GM12878 (cell line): ENCODE measurements around the gene SELENOH. TPM values are rescaled to one million over a fixed set of nuclear protein-coding genes. Genes with fewer than 3 reads are reported as not detected.

Source experiments
- ATAC-seq: fragments of 200-7000 bp; cut with Tn5 transposase; 3 replicates; pipeline ENCODE4 v1.9.1; 2020; ENCODE audit warnings: mild to moderate bottlenecking, moderate library complexity
- BruUV-seq: library from RNA; stranded (reverse); fragments of 400-500 nt; replicated peaks from 2 replicates; lab custom pipeline; 2021; lab: Mats Ljungman, UMichigan
- CTCF ChIA-PET: fragments of 300-600 bp; sonication (Branson Sonifier 250); formaldehyde crosslinking; extraction: SDS; loops from one replicate; lab custom pipeline; 2021; ENCODE audit warnings: inconsistent platforms; lab: Yijun Ruan, JAX
- POLR2A ChIA-PET: fragments of 350-600 bp; formaldehyde crosslinking; extraction: SDS; loops from one replicate; lab custom pipeline; 2021; ENCODE audit warnings: inconsistent platforms; lab: Charles Lee
- RAD21 ChIA-PET: fragments of 300-600 bp; sonication (Branson Sonifier 250); formaldehyde crosslinking; loops from one replicate; lab custom pipeline; 2023; ENCODE audit warnings: antibody characterized with exemption; ENCODE audit not compliant: unreplicated experiment; lab: Charles Lee
- SMC1A ChIA-PET: fragments of 300-600 bp; sonication (Branson Sonifier 250); formaldehyde crosslinking; loops from one replicate; lab custom pipeline; 2023; ENCODE audit not compliant: unreplicated experiment, uncharacterized antibody; lab: Charles Lee
- DNase-seq: peaks from one replicate; pipeline ENCODE4 v3.0.0-alpha.2; 2011; ENCODE audit warnings: low read depth, low spot score
- FAIRE-seq: peaks from 3 replicates; lab custom pipeline; 2011; peaks lifted over from hg19 to GRCh38; lab: Jason Lieb, UNC
- H2AFZ ChIP-seq: 2 replicates; pipeline ENCODE4 v1.6.0; 2011; ENCODE audit warnings: low read depth, low read length, control low read depth; ENCODE audit not compliant: control insufficient read depth
- H3K27ac ChIP-seq: 2 replicates; pipeline ENCODE4 v1.5.1; 2011; ENCODE audit warnings: control low read depth; ENCODE audit not compliant: control insufficient read depth, insufficient read depth
- H3K27me3 ChIP-seq, 2 experiments: replicated peaks in 1 of 2; 2 replicates each; pipeline versions ENCODE4 v1.6.0 to v1.6.1; 2011; ENCODE audit warnings: low read length in 1 of 2; ENCODE audit not compliant: control insufficient read depth in 2 of 2, insufficient read depth in 2 of 2
- H3K36me3 ChIP-seq, 2 experiments: 2 replicates each; pipeline ENCODE4 v1.5.1; 2011; ENCODE audit warnings: low read length in 1 of 2; ENCODE audit not compliant: control insufficient read depth in 2 of 2, insufficient read depth in 2 of 2
- H3K4me1 ChIP-seq: 2 replicates; pipeline ENCODE4 v1.6.1; 2011; ENCODE audit warnings: mild to moderate bottlenecking, low read length, moderate library complexity, mixed read lengths; ENCODE audit not compliant: control insufficient read depth, insufficient read depth
- H3K4me2 ChIP-seq: 2 replicates; pipeline ENCODE4 v1.6.0; 2011; ENCODE audit warnings: control low read depth; ENCODE audit not compliant: control insufficient read depth, insufficient read depth
- H3K4me3 ChIP-seq: fragments of 200-600 bp; sonication (generic); 2 replicates; pipeline ENCODE4 v1.5.1; 2016
- H3K79me2 ChIP-seq: 2 replicates; pipeline ENCODE4 v1.6.0; 2011; ENCODE audit warnings: low read length; ENCODE audit not compliant: control insufficient read depth, insufficient read depth
- H3K9ac ChIP-seq: 2 replicates; pipeline ENCODE4 v1.8.0; 2011; ENCODE audit warnings: low read length, control low read depth, mixed read lengths; ENCODE audit not compliant: control insufficient read depth, insufficient read depth
- H3K9me3 ChIP-seq: replicated peaks from 3 replicates; pipeline ENCODE4 v1.5.1; 2011; ENCODE audit warnings: mild to moderate bottlenecking, low read length; ENCODE audit not compliant: control insufficient read depth, insufficient read depth
- H4K20me1 ChIP-seq: 2 replicates; pipeline ENCODE4 v1.6.0; 2011; ENCODE audit not compliant: control insufficient read depth, insufficient read depth
- KAT2A ChIP-seq: conservative IDR thresholded peaks from 2 replicates; pipeline ENCODE4 v1.6.1; 2011; ENCODE audit warnings: low read depth, low read length; ENCODE audit not compliant: control insufficient read depth
- PBX3 ChIP-seq: IDR thresholded peaks from 2 replicates; pipeline ENCODE4 v1.6.1; 2011; ENCODE audit warnings: mild to moderate bottlenecking, low read depth, low read length, moderate library complexity; ENCODE audit not compliant: insufficient replicate concordance
- WRNIP1 ChIP-seq: IDR thresholded peaks from 2 replicates; pipeline ENCODE4 v1.6.1; 2011; ENCODE audit warnings: low read depth, low read length, improper control_type of control experiment, borderline replicate concordance
- WGBS: methylation state at CpG from one replicate; pipeline ENCODE4 v1.1.6; 2016; ENCODE audit warnings: low lambda C conversion rate; ENCODE audit not compliant: insufficient replicate concordance, insufficient coverage; ENCODE audit errors: missing lambda C conversion rate; 5-methylcytosine and 5-hydroxymethylcytosine counted together
- in situ Hi-C: fragments of 300-500 bp; cut with MboI; formaldehyde crosslinking; loops from 9 replicates; pipeline ENCODE4 v1.14.3; 2018; ENCODE audit warnings: mixed read lengths
- intact Hi-C: fragments of 100-400 bp; cut with micrococcal nuclease; formaldehyde crosslinking; loops from one replicate; pipeline ENCODE4 v1.14.2; 2022; ENCODE audit not compliant: unreplicated experiment
- polyA plus RNA-seq, 11 experiments: library from polyadenylated mRNA; depleted of rRNA in 4 of 11; unstranded in 6 of 11; stranded (reverse) in 5 of 11; fragments of >200 nt; fragmentation: Nextera tagmentation in 4 of 11; fragmentation: Illumina TruSeq in 1 of 11; extraction: Ambion mirVana in 4 of 11; extraction: Trizol in 1 of 11; gene quantifications; 1 replicate in 1 of 11; 2 replicates in 10 of 11; pipeline versions ENCODE4 v1.2.1 to v1.2.3, GENCODE V29; 2011 to 2016; ENCODE audit warnings: inconsistent platforms in 2 of 11, missing spikeins in 2 of 11, low read depth in 1 of 11
- total RNA-seq, 4 experiments: library from RNA; depleted of rRNA in 3 of 4; stranded (reverse); fragments of >200 nt in 3 of 4; fragmentation: Illumina TruSeq in 1 of 4; extraction: Trizol in 1 of 4; gene quantifications; 2 replicates each; pipeline versions ENCODE4 v1.2.1 to v1.2.3, GENCODE V29; 2013 to 2021

Gene SELENOH
- total and polyA plus RNA-seq, 10 of the 15 experiments (the other 5 are each of a cell fraction or from before 2014, with no cell fraction given), result 20.3 to 458 (median 200) TPM

- CTCF ChIA-PET, result interaction anchor here (0.9 to 10.1 kb wide), 10 partner anchors 8 to 805 kb away, joined by 3 to 169 read pairs (median 13); partner anchors contain the start of gene BTBD18
- Histone ChIP-seq H3K4me2 (peak overlapping the region; percentile 86), H3K9me3 (no peaks in the 10 kb centered on the region), H4K20me1 (no peaks in the 10 kb centered on the region), H3K36me3 (peaks cover 0 to 3% of the 10 kb centered on the region in 2 experiments; a peak in 1 of 4 replicates), H3K27ac (peak overlapping the region; percentile 92), H3K9ac (peak overlapping the region; percentile 98), H3K79me2 (peaks cover 57% of the 10 kb centered on the region), H2AFZ (no peak overlapping the region; the same call in 1 of the 2 replicates)
- SMC1A ChIA-PET, result interaction anchor here (1.1 to 11.4 kb wide), 10 partner anchors 8 to 761 kb away, joined by 3 to 197 read pairs (median 8); partner anchors contain the start of gene BTBD18
- POLR2A ChIA-PET, result interaction anchor here (0.8 to 9.4 kb wide), 8 partner anchors 11 to 100 kb away, joined by 3 to 110 read pairs (median 7); partner anchors contain the start of genes BTBD18 and SELENOH
- in situ Hi-C loops, result no loop called here
- peak; percentile 9; the same call in 1 of the 3 replicates for ATAC-seq
- BruUV-seq, result TSS peak; percentile 85
- TF ChIP-seq PBX3 (no peak), WRNIP1 (0 out of 2 replicates have a peak, but pooled peaks have one; percentile 50), KAT2A (no peak)
- TF ChIP-seq, all 136 proteins: peak for 1
- intact Hi-C loops, result loop anchor here (2.0 kb wide), 1 partner anchor 30 kb away; no protein-coding TSS in a partner anchor
- WGBS, result 80% methylated on average over 9 of the region's 9 CpGs
- RAD21 ChIA-PET, result interaction anchor here (0.8 to 12.9 kb wide), 7 partner anchors 9 to 100 kb away, joined by 3 to 141 read pairs (median 26); partner anchors contain the start of gene BTBD18
- Histone ChIP-seq H3K4me3 (peak overlapping the region; percentile 70), H3K4me1 (no peaks in the 10 kb centered on the region), H3K27me3 (no peaks in the 10 kb centered on the region)
- DNase-seq (no peak), FAIRE-seq (no peak)
Measured at GRCh38 chr11:57762235-57762861, 21.1 kb downstream of the SELENOH start.
